ENCODE measurements around the gene ERBB2.

ERBB2 gene

GRCh38 chr17:39704821-39705551 is 5.1 kb downstream of the ERBB2 start:
- no peaks in the 10 kb centered on the region for H3K27me3 ChIP-seq (replicated peaks)
- no peak overlapping the region for H3K4me3 ChIP-seq (ENCODE audit: low read depth, low read length)
- DNase-seq = peak; percentile 27
- peaks cover 21% of the 10 kb centered on the region for H3K36me3 ChIP-seq (replicated peaks)
- TF ChIP-seq CTCF (IDR thresholded peaks at IDR 0.05; ENCODE audit: low read depth, low read length, missing control alignments) = peak; percentile 42
- no peak overlapping the region for H3K27ac ChIP-seq
- in situ Hi-C loops (cut with HindIII; ENCODE audit: low pct_ligation_motif_present, low sequenced_read_pairs) = no loop called here

- in situ Hi-C loops (cut with HindIII; ENCODE audit: low pct_ligation_motif_present, low sequenced_read_pairs) = no loop called here
- H3K4me3 ChIP-seq (ENCODE audit: low read depth, low read length) = no peak overlapping the region
- no peak for TF ChIP-seq CTCF (IDR thresholded peaks at IDR 0.05; ENCODE audit: low read depth, low read length, missing control alignments)
- H3K36me3 ChIP-seq (replicated peaks) = peaks cover 22% of the 10 kb centered on the region
- DNase-seq = no peak
- H3K27me3 ChIP-seq (replicated peaks) = no peaks in the 10 kb centered on the region
- no peak overlapping the region for H3K27ac ChIP-seq
These were observed 6.0 kb downstream of the ERBB2 start for GRCh38 chr17:39705786-39706348.

GRCh38 chr17:39706383-39706782 is 6.5 kb downstream of the ERBB2 start:
- H3K27ac ChIP-seq = no peak overlapping the region

GRCh38 chr17:39706921-39707337 is 7.1 kb downstream of the ERBB2 start:
- no peak for DNase-seq
- TF ChIP-seq CTCF (IDR thresholded peaks at IDR 0.05; ENCODE audit: low read depth, low read length, missing control alignments) = no peak
- no peak overlapping the region for H3K4me3 ChIP-seq (ENCODE audit: low read depth, low read length)
- no peak overlapping the region for H3K27ac ChIP-seq
- peaks cover 31% of the 10 kb centered on the region for H3K36me3 ChIP-seq (replicated peaks)
- in situ Hi-C loops (cut with HindIII; ENCODE audit: low pct_ligation_motif_present, low sequenced_read_pairs) = no loop called here
- H3K27me3 ChIP-seq (replicated peaks) = no peaks in the 10 kb centered on the region

More at GRCh38 chr17:39706383-39706782, 6.5 kb downstream of the ERBB2 start:
- in situ Hi-C loops (cut with HindIII; ENCODE audit: low pct_ligation_motif_present, low sequenced_read_pairs) = no loop called here
- Histone ChIP-seq H3K4me3 (ENCODE audit: low read depth, low read length) (no peak overlapping the region), H3K36me3 (replicated peaks) (peaks cover 26% of the 10 kb centered on the region), H3K27me3 (replicated peaks) (no peaks in the 10 kb centered on the region)
- no peak for DNase-seq
- no peak for TF ChIP-seq CTCF (IDR thresholded peaks at IDR 0.05; ENCODE audit: low read depth, low read length, missing control alignments)

- H3K27ac ChIP-seq = no peak overlapping the region
- H3K27me3 ChIP-seq (replicated peaks) = no peaks in the 10 kb centered on the region
- H3K4me3 ChIP-seq (ENCODE audit: low read depth, low read length) = no peak overlapping the region
- in situ Hi-C loops (cut with HindIII; ENCODE audit: low pct_ligation_motif_present, low sequenced_read_pairs) = no loop called here
- no peak for DNase-seq
- TF ChIP-seq CTCF (IDR thresholded peaks at IDR 0.05; ENCODE audit: low read depth, low read length, missing control alignments) = no peak
- H3K36me3 ChIP-seq (replicated peaks) = peaks cover 31% of the 10 kb centered on the region
These were observed 9.6 kb downstream of the ERBB2 start for GRCh38 chr17:39709319-39709997.
